ENCODE data around the gene CABLES1. TPM values are rescaled to one million over a fixed set of nuclear protein-coding genes. Genes with fewer than 3 reads are reported as not detected.

The CABLES1 gene
- polyA plus RNA-seq, 3 donors = 0.09 to 0.15 TPM; not detected in 1

DNA sequence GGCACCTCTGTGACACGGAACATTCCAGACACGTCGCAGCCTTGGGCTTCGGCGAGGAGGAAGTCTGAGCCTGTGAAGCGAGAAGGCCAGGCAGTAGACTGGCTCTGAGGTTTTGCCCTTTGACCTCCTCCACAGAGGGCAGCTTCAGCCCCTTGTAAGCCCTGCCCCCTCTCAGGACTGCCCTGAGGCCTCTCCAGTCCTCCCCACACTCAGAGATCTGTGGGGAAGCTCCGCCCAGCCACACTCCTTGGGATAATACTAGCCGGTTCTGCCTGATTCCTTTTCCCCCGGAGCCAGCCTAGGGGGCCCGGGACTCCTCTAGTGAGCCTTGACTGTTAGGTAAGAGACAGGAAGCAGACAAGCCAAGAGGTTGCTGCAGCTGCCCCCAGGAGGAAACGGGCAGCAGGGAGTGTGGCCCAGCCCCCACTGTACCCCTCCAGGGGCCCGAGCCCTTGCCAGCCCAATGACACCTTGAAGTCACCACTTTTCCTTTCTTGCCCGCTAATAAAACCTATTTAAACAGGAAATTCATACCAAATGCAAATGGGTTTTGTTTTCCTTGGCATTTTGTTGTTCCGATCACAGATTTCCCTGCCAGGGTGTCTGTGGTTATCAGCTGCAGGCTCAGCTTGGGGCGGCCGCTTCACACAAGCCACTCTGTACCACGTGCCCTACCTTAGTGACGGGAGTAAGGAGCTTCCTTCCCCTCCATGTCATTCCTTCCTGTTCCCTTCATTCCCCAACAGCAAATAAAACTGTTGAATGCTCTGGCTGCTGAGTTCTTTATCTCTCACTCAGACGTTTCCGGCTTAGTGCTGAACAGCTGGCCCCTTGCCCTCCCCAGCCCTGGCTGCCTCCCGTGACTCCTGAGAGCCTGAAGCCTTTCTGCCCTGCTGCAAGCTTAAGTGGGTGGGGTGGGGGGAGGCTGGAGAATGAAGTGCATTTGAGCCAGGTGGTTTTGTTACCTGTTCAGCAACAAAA lies 124.7 kb downstream of the CABLES1 start:
- Histone ChIP-seq H3K36me3 (replicated peaks in 1 of 2; ENCODE audit: control insufficient read depth in 1 of 2, insufficient read depth in 2 of 2, low read length in 2 of 2) (no peaks in the 10 kb centered on the region), H4K20me1 (ENCODE audit: insufficient read depth, low read length) (no peaks in the 10 kb centered on the region), H3K79me2 (ENCODE audit: insufficient read depth, low read length) (no peaks in the 10 kb centered on the region), H3K4me3 (replicated peaks in 1 of 3; ENCODE audit: low read depth in 2 of 3, low read length in 3 of 3) (peak overlapping the region in 1 of 3 experiments; percentile 46), H3K9me3 (replicated peaks in 1 of 2; ENCODE audit: control insufficient read depth in 1 of 2, insufficient read depth in 1 of 2, low read length in 2 of 2) (no peaks in the 10 kb centered on the region), H3K9ac (ENCODE audit: insufficient read depth, low read length, poor library complexity, severe bottlenecking) (peak overlapping the region; percentile 58), H3K27ac (ENCODE audit: low read depth in 1 of 2, low read length in 2 of 2) (peak overlapping the region in 1 of 2 donors; percentile 3), H2AFZ (ENCODE audit: insufficient read depth, low read depth, low read length, poor library complexity, severe bottlenecking) (peak overlapping the region; percentile 66), H3K27me3 (ENCODE audit: control insufficient read depth in 2 of 2, insufficient read depth in 2 of 2, low read length in 2 of 2) (no peaks in the 10 kb centered on the region), H3K4me2 (replicated peaks; ENCODE audit: extremely low read depth, low read length, poor library complexity, severe bottlenecking) (peak overlapping the region; percentile 62), H3K4me1 (ENCODE audit: control insufficient read depth in 1 of 2, insufficient read depth in 2 of 2, low read length in 2 of 2) (peaks cover 32 to 36% of the 10 kb centered on the region in 2 donors)
- H3K27ac Mint-ChIP-seq = peak overlapping the region; percentile 28 to 92 (median 80)
- WGBS (ENCODE audit: insufficient coverage) = 0% methylated on average over 17 of the region's 21 CpGs
- TF ChIP-seq, protein P1, sequence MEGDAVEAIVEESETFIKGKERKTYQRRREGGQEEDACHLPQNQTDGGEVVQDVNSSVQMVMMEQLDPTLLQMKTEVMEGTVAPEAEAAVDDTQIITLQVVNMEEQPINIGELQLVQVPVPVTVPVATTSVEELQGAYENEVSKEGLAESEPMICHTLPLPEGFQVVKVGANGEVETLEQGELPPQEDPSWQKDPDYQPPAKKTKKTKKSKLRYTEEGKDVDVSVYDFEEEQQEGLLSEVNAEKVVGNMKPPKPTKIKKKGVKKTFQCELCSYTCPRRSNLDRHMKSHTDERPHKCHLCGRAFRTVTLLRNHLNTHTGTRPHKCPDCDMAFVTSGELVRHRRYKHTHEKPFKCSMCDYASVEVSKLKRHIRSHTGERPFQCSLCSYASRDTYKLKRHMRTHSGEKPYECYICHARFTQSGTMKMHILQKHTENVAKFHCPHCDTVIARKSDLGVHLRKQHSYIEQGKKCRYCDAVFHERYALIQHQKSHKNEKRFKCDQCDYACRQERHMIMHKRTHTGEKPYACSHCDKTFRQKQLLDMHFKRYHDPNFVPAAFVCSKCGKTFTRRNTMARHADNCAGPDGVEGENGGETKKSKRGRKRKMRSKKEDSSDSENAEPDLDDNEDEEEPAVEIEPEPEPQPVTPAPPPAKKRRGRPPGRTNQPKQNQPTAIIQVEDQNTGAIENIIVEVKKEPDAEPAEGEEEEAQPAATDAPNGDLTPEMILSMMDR (IDR thresholded peaks at IDR 0.05) = no peak
- peaks cover 0 to 19% (median 6%) of the 10 kb centered on the region in 3 donors for H3K27me3 Mint-ChIP-seq (ENCODE audit: low read depth in 3 of 3)
- peaks cover 5 to 23% of the 10 kb centered on the region in 2 donors for H3K36me3 Mint-ChIP-seq
- H3K4me3 Mint-ChIP-seq = peak overlapping the region; percentile 50 to 86
- H3K4me1 Mint-ChIP-seq = peaks cover 37% of the 10 kb centered on the region
- intact Hi-C loops (cut with micrococcal nuclease) = loop anchor here in 1 of 2 donors (10.0 kb wide), 2 partner anchors 125 to 165 kb away; partner anchors contain the start of gene CABLES1
- peaks cover 0 to 3% (median 0%) of the 10 kb centered on the region in 7 donors for H3K9me3 Mint-ChIP-seq
- peak; percentile 64 to 80 (median 70) for DNase-seq

GRCh38 chr18:23260926-23261590 lies 125.8 kb downstream of the CABLES1 start:
- Mint-ChIP-seq H3K4me1 (peaks cover 40% of the 10 kb centered on the region), H3K4me3 (no peak overlapping the region), H3K36me3 (peaks cover 5 to 23% of the 10 kb centered on the region in 2 donors), H3K9me3 (peaks cover 0 to 3% (median 0%) of the 10 kb centered on the region in 7 donors), H3K27ac (peak overlapping the region in 1 of 7 donors; percentile 86), H3K27me3 (ENCODE audit: low read depth in 3 of 3) (peaks cover 0 to 19% (median 6%) of the 10 kb centered on the region in 3 donors)
- intact Hi-C loops (cut with micrococcal nuclease) = no loop called here
- no peak overlapping the region for H3K27ac ChIP-seq (ENCODE audit: low read depth in 1 of 2, low read length in 2 of 2)
- no peak overlapping the region for H3K9ac ChIP-seq (ENCODE audit: insufficient read depth, low read length, poor library complexity, severe bottlenecking)
- H3K9me3 ChIP-seq (replicated peaks in 1 of 2; ENCODE audit: control insufficient read depth in 1 of 2, insufficient read depth in 1 of 2, low read length in 2 of 2) = no peaks in the 10 kb centered on the region
- H3K36me3 ChIP-seq (replicated peaks in 1 of 2; ENCODE audit: control insufficient read depth in 1 of 2, insufficient read depth in 2 of 2, low read length in 2 of 2) = no peaks in the 10 kb centered on the region
- no peak for DNase-seq
- TF ChIP-seq, protein P1 (IDR thresholded peaks at IDR 0.05) = no peak
- H4K20me1 ChIP-seq (ENCODE audit: insufficient read depth, low read length) = no peaks in the 10 kb centered on the region
- H3K79me2 ChIP-seq (ENCODE audit: insufficient read depth, low read length) = no peaks in the 10 kb centered on the region
- no peak overlapping the region for H3K4me3 ChIP-seq (replicated peaks in 1 of 3; ENCODE audit: low read depth in 2 of 3, low read length in 3 of 3)
- no peak overlapping the region for H2AFZ ChIP-seq (ENCODE audit: insufficient read depth, low read depth, low read length, poor library complexity, severe bottlenecking)
- no peaks in the 10 kb centered on the region for H3K27me3 ChIP-seq (ENCODE audit: control insufficient read depth in 2 of 2, insufficient read depth in 2 of 2, low read length in 2 of 2)
- peaks cover 32 to 36% of the 10 kb centered on the region in 2 donors for H3K4me1 ChIP-seq (ENCODE audit: control insufficient read depth in 1 of 2, insufficient read depth in 2 of 2, low read length in 2 of 2)
- 20% methylated on average over 4 of the region's 7 CpGs for WGBS (ENCODE audit: insufficient coverage)
- H3K4me2 ChIP-seq (replicated peaks; ENCODE audit: extremely low read depth, low read length, poor library complexity, severe bottlenecking) = no peak overlapping the region
